Activated CD8-positive, alpha-beta memory T cell treated with anti-CD3 and anti-CD28 coated beads, Interleukin-2, amount 50 U/mL, for 1 hour (primary cell): ENCODE measurements around the gene CSF3.
A peak's percentile ranks its signal among the peaks of the same experiment; 100 is the strongest.

Experiments used
- DNase-seq: peaks from one replicate; pipeline ENCODE4 v3.0.0-alpha.2; 2020; ENCODE audit errors: extremely low read depth

The CSF3 gene, protein sequence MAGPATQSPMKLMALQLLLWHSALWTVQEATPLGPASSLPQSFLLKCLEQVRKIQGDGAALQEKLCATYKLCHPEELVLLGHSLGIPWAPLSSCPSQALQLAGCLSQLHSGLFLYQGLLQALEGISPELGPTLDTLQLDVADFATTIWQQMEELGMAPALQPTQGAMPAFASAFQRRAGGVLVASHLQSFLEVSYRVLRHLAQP

GRCh38 chr17:40015005-40015997 is at the start of gene CSF3:
Gene CSF3, plus strand, starts transcription at chr17:40015440. Its CDS starts 35 bp downstream, at chr17:40015475.
- no peak for DNase-seq

GRCh38 chr17:39966771-39967170 is 48.5 kb upstream of the CSF3 start:
- no peak for DNase-seq

DNA sequence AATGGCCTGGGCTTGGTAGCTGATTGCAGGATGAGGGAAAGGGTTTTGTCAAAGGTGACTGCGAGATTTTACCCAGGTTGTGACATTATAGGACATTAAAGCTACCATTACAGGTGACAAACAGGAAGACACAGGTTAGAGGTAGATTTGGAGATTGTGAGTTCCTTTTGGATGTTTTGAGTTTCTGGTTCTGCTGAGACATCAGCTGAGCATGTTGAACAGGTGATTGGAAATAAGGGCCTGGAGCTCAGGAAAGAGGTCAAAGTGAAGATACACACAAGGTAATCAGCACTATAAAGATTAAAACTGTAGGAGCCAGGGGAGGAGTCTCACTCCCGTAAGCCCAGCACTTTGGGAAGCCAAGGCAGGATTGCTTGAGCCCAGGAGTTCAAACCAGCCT is 46.5 kb upstream of the CSF3 start:
- no peak for DNase-seq

DNA sequence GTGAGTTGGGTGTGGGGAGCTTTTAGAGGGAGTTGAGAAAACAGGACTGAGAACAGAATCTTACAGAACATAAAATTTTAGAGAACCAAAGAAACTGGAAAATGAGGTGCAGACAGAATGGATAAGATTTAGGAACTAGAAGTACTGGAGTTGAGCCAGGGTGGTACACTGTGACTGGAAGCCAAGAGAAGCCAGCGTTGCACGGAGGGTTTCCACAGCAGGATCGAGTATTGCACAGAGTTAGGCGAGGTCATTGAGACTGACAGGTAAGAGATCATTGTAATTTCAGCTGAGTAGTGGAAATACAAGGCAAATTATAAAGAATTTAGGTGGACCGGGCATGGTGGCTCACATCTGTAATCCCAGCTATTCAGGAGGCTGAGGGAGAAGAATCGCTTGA is 45.9 kb upstream of the CSF3 start:
- no peak for DNase-seq

- DNase-seq = no peak
Observed at GRCh38 chr17:39970157-39970692, 45.0 kb upstream of the CSF3 start.

DNA sequence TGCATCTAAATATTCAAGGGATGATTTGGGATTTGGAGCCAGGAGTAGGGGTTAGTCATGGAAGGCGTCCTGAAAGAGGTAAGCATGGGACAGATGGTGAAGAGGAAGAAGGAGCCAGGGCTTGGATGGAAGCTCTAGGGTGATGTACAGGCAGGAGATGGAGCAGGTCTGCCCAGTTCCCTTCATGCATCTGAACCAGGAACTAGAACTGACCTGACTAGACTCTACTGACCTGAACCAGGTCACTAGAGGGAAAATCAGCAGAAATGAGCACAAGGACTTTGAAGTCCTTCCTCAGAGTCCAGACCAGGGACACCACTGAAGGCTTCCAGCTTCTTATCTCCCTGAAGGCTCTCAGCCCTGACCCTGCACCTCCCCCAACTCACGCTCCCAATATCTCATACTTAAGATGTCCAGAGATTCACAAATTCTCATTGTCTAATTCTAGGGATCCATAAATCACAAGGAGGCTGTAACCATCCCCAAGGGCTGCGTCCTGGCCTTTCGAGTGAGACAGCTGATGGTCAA is 44.1 kb upstream of the CSF3 start:
- DNase-seq = no peak

DNA sequence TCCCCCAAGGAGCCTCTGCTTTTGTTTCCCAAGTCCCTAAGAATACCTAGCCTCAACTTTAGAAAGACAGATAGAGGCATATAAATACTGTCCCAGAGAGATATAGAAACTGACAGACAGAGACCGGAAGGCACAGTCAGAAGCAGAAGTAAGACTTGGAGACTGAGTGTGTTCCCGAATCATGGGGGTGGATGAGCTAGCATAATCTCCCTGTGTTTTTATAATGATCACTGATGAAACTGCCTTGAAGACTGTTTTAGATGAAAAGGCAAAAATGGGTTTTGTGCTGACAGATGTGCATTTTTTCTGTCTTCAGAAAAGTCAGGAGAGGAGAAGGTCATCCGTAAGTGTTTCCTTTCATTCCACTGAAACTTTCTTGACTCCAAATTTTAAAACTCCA is 43.0 kb upstream of the CSF3 start:
- DNase-seq = no peak

GRCh38 chr17:39973496-39973895 is 41.7 kb upstream of the CSF3 start:
- no peak for DNase-seq

GRCh38 chr17:39974433-39974832 is 40.8 kb upstream of the CSF3 start:
- DNase-seq = no peak

GRCh38 chr17:39975801-39976200 is 39.4 kb upstream of the CSF3 start:
- no peak for DNase-seq

DNA sequence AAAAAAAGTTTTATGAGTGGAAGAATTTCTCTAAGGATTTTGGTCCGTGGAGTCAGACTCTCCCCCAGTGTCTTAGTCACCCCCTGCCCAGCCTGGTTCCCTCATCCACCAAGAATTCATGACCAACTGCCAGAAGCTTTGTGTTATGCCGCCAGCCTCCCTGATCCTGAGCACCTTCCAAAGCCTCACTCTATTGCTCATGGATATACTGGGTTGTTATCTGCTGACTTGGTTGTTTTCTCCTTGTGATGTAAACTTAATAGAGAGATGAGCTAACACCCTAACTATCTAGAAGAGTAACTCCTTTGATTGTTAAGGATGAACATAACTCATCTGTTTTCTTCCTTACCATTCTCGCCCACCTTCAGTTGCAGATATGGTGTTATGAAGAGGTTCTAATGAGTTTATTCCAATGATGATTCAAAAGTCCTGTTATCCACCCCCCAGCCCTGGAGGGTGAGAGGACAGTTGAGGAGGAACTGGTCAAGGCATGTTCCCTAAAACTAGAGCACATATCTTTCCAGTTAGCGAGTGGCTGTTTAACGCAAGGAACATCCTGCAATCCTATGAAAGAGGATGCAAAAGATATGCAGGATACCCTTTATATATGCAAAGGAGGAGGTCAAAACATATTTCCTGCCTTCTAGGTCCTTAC is 36.1 kb upstream of the CSF3 start:
- no peak for DNase-seq

DNA sequence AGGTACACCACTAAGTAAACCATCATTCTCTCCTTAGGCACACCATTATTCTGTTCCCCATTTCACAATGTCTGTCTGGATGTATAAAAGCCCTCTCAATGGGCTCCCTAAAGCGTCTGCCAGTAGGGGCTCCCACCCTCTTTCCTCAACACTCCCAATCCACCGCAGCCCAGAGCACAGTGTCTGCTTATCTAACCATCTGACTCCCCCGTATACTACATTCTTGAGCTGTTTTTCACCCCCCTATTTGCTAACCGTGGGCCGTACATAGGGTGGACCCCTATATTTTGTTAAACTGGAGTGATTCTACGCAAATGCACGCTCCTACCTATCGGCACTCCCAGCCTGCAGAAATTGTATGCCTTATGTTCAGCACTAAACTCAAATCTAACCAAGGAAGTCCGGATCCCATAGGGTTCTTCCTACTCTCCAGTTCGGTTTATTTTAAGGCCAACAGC is 35.3 kb upstream of the CSF3 start:
- no peak for DNase-seq

DNA sequence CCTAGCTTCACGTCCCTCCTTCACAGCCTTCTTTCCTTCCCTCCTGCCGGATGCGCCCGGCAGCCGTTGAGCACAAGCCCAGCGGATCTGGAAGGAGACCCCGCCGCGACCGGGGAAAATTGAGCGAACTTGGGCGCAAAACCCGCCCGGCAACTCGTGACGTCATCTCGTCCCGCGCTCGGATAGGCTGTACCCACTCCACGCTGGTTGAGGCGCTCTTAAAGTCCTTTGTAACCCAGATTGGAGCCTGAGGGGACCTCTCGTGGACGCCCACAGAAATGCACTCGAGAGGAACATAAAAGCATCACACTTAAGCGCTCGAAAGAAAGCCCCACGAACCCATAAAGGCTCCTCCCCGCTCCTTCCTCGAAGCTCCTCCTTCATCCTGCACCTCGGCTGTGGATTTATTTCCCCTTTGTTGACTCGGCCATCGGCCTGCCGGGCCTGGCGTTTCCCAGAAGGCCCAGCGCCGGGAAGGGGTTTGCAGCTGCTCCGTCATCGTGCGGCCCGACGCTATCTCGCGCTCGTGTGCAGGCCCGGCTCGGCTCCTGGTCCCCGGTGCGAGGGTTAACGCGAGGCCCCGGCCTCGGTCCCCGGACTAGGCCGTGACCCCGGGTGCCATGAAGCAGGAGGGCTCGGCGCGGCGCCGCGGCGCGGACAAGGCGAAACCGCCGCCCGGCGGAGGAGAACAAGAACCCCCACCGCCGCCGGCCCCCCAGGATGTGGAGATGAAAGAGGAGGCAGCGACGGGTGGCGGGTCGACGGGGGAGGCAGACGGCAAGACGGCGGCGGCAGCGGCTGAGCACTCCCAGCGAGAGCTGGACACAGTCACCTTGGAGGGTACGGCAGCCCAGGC is 34.7 kb upstream of the CSF3 start, which contains the start of gene PSMD3:
PSMD3 (plus strand) TSS at position 457 of the 856 bp plus-strand sequence; CDS start at position 621, 164 bp downstream.
- DNase-seq = peak; percentile 97

DNA sequence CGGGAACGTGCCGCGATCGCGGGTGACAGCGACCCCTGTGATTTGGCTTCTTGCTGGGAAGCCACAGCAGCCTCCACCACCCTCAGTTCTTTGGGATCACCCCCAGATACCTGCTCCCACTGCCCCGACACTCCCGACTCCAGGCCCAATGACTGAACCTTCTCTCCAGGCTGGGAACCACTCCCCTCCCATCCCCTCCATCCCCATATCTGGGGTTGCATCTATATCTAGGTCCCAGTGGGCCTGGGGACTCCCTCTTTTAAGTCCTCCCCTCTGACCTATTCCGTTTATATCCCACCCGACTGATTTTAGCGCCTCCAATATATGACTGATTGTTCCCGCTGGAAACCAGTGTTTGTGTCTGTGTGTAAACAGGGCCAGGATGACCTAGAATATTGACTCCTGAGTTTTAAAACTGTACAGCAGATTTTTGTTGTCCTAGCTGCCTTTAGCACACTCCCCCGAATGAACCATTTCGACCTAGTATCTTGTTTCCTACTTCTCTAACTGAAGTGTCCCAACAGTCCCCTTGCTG is 34.0 kb upstream of the CSF3 start:
- DNase-seq = no peak

DNA sequence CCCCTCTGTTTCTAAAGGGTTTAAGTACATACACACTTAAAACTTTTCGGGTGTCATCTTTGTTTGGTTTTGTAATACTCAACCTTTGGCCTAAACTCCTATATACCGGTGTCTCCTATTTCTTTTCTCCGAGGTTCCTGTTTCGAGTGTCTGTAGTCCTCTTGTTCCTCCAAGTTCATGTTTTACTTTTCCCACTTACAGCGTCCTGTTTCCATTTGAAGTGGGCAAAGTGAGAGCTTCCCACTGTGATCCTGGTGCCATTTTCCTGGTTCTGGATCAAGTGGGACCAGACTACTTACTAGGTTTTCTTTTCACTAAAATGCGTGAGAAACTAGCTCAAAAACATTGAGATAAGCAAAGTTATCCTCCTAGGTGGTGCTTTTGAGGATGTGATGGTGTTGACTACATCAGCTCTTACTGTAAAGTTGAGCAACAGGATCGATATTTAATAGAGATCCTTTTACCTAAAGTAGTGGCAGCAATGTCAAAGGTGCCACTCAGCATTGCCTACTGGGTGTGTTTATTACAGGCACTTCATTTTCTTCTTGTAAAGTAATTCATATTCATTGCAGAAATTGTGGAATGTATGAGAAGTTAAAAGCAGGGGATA is 33.4 kb upstream of the CSF3 start:
- DNase-seq = no peak

GRCh38 chr17:39988206-39988810 is 26.9 kb upstream of the CSF3 start:
- no peak for DNase-seq

GRCh38 chr17:39994448-39994847 is 20.8 kb upstream of the CSF3 start:
- no peak for DNase-seq

DNA sequence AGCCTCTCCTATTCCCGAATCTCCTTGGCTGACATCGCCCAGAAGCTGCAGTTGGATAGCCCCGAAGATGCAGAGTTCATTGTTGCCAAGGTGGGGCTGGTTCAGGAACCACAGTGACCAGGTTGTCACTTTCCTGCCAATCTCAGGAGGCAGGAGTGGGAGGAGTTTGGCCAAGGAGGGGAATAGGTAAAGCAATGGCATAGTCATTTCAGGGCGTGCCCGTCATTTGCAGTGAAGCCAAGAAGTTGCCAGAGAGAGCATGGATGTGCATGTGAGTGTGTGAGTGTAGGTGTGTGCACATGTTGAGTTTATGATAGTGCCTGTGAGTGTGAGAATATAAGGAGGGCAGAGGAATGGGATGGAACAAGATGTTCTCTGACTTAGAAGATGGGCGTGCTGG is 19.8 kb upstream of the CSF3 start:
- DNase-seq = no peak

GRCh38 chr17:39996162-39996561 is 19.1 kb upstream of the CSF3 start:
- DNase-seq = no peak

- DNase-seq = no peak
Observed at GRCh38 chr17:39996800-39997199, 18.4 kb upstream of the CSF3 start.
